Measurements from ENCODE around the gene SZT2.

DNA sequence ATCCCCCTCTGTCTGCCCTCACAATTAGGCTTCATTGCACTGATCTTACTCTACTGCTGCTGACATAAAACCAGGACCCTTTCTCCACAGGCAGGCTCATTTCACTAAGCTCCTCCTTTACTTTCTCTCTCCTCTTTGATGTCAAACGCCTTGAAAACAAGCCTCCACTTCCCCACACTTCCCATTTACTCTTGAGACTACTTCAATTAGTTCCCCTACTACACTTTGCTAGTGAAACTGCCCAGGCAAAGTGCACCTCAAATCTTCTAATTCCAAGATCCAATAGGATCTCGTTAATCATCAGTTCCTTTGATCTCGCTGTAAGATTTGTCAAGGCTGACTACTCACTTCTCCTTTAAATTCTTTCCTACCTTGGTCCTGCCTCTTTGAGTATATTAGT, 36.8 kb upstream of the SZT2 start:
- TF ChIP-seq, protein P1, sequence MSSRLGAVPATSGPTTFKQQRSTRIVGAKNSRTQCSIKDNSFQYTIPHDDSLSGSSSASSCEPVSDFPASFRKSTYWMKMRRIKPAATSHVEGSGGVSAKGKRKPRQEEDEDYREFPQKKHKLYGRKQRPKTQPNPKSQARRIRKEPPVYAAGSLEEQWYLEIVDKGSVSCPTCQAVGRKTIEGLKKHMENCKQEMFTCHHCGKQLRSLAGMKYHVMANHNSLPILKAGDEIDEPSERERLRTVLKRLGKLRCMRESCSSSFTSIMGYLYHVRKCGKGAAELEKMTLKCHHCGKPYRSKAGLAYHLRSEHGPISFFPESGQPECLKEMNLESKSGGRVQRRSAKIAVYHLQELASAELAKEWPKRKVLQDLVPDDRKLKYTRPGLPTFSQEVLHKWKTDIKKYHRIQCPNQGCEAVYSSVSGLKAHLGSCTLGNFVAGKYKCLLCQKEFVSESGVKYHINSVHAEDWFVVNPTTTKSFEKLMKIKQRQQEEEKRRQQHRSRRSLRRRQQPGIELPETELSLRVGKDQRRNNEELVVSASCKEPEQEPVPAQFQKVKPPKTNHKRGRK (CRISPR knock-in tag; IDR thresholded peaks at IDR 0.05; ENCODE audit: borderline replicate concordance) = no peak
- TF ChIP-seq TP53 (CRISPR knock-in tag; IDR thresholded peaks at IDR 0.05) (no peak), TCF7 (CRISPR knock-in tag; IDR thresholded peaks at IDR 0.05; ENCODE audit: low read depth) (no peak), CREM (CRISPR knock-in tag; IDR thresholded peaks at IDR 0.05) (no peak), GABPB1 (CRISPR knock-in tag; IDR thresholded peaks at IDR 0.05) (no peak)
- TF ChIP-seq, protein P2, sequence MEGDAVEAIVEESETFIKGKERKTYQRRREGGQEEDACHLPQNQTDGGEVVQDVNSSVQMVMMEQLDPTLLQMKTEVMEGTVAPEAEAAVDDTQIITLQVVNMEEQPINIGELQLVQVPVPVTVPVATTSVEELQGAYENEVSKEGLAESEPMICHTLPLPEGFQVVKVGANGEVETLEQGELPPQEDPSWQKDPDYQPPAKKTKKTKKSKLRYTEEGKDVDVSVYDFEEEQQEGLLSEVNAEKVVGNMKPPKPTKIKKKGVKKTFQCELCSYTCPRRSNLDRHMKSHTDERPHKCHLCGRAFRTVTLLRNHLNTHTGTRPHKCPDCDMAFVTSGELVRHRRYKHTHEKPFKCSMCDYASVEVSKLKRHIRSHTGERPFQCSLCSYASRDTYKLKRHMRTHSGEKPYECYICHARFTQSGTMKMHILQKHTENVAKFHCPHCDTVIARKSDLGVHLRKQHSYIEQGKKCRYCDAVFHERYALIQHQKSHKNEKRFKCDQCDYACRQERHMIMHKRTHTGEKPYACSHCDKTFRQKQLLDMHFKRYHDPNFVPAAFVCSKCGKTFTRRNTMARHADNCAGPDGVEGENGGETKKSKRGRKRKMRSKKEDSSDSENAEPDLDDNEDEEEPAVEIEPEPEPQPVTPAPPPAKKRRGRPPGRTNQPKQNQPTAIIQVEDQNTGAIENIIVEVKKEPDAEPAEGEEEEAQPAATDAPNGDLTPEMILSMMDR (IDR thresholded peaks at IDR 0.05) = no peak
- TF ChIP-seq, protein P3, sequence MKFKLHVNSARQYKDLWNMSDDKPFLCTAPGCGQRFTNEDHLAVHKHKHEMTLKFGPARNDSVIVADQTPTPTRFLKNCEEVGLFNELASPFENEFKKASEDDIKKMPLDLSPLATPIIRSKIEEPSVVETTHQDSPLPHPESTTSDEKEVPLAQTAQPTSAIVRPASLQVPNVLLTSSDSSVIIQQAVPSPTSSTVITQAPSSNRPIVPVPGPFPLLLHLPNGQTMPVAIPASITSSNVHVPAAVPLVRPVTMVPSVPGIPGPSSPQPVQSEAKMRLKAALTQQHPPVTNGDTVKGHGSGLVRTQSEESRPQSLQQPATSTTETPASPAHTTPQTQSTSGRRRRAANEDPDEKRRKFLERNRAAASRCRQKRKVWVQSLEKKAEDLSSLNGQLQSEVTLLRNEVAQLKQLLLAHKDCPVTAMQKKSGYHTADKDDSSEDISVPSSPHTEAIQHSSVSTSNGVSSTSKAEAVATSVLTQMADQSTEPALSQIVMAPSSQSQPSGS (CRISPR knock-in tag; IDR thresholded peaks at IDR 0.05; ENCODE audit: borderline replicate concordance, low read depth) = no peak
- TF ChIP-seq, protein P4, sequence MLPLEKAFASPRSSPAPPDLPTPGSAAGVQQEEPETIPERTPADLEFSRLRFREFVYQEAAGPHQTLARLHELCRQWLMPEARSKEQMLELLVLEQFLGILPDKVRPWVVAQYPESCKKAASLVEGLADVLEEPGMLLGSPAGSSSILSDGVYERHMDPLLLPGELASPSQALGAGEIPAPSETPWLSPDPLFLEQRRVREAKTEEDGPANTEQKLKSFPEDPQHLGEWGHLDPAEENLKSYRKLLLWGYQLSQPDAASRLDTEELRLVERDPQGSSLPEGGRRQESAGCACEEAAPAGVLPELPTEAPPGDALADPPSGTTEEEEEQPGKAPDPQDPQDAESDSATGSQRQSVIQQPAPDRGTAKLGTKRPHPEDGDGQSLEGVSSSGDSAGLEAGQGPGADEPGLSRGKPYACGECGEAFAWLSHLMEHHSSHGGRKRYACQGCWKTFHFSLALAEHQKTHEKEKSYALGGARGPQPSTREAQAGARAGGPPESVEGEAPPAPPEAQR (CRISPR knock-in tag; IDR thresholded peaks at IDR 0.05) = no peak

Measured in WTC11 (cell line).